Pons (tissue), 1 donor: Measurements from ENCODE around the gene SKIC8.

Experiments
- DNase-seq: peaks from one replicate; pipeline ENCODE4 v3.0.0-alpha.2; 2016; ENCODE audit warnings: low spot score

SKIC8 gene

GRCh38 chr15:78291698-78292097 is 7.7 kb downstream of the SKIC8 start:
- DNase-seq, result no peak

GRCh38 chr15:78291052-78291451 is 8.4 kb downstream of the SKIC8 start:
- DNase-seq, result no peak

GRCh38 chr15:78290222-78290621 is 9.2 kb downstream of the SKIC8 start:
- no peak for DNase-seq

- no peak for DNase-seq
Observed at GRCh38 chr15:78284758-78285157, 14.7 kb downstream of the SKIC8 start.

- DNase-seq, result no peak
Observed at GRCh38 chr15:78282324-78282723, 17.1 kb downstream of the SKIC8 start.

GRCh38 chr15:78280319-78281072 is 18.9 kb downstream of the SKIC8 start:
- no peak for DNase-seq

GRCh38 chr15:78276064-78276943 is 23.1 kb downstream of the SKIC8 start:
- no peak for DNase-seq

- DNase-seq, result no peak
Observed at GRCh38 chr15:78274994-78275393, 24.4 kb downstream of the SKIC8 start.

- DNase-seq, result no peak
Observed at GRCh38 chr15:78272776-78273175, 26.6 kb downstream of the SKIC8 start.

GRCh38 chr15:78272316-78272715 is 27.1 kb downstream of the SKIC8 start:
- DNase-seq, result no peak

GRCh38 chr15:78266806-78267205 is 32.6 kb downstream of the SKIC8 start:
- no peak for DNase-seq

- DNase-seq, result no peak
Observed at GRCh38 chr15:78266229-78266628, 33.2 kb downstream of the SKIC8 start.

GRCh38 chr15:78265752-78266224 is 33.6 kb downstream of the SKIC8 start:
- no peak for DNase-seq

- no peak for DNase-seq
Observed at GRCh38 chr15:78265137-78265460, 34.3 kb downstream of the SKIC8 start.

GRCh38 chr15:78264304-78265136 is 34.9 kb downstream of the SKIC8 start, which contains the start of gene DNAJA4:
DNAJA4 (plus strand) TSS chr15:78264562; CDS start chr15:78264764, 202 bp downstream.
- peak; percentile 55 for DNase-seq

GRCh38 chr15:78263907-78264303 is 35.5 kb downstream of the SKIC8 start:
- DNase-seq, result no peak

GRCh38 chr15:78263351-78263781 is 36.0 kb downstream of the SKIC8 start:
- DNase-seq, result no peak

- DNase-seq, result peak; percentile 67
Observed at GRCh38 chr15:78261062-78261461, 38.3 kb downstream of the SKIC8 start.

GRCh38 chr15:78260489-78260888 is 38.9 kb downstream of the SKIC8 start:
- DNase-seq, result peak; percentile 79

GRCh38 chr15:78259232-78259631 is 40.2 kb downstream of the SKIC8 start:
- no peak for DNase-seq

- DNase-seq, result peak; percentile 95
Observed at GRCh38 chr15:78257681-78258080, 41.7 kb downstream of the SKIC8 start.

- DNase-seq, result no peak
Observed at GRCh38 chr15:78256044-78256437, 43.4 kb downstream of the SKIC8 start.
